Mucosa of stomach (tissue), 1 donor: ENCODE data around the gene KDM4C.
A peak's percentile ranks its signal among the peaks of the same experiment; 100 is the strongest.
"Not testable (repeated sequence)": the region's sequence is repeated elsewhere in the genome, so short reads cannot be mapped to it uniquely, and the experiment has no call there.

ENCODE experiments used
- H3K27me3 ChIP-seq: one replicate; pipeline ENCODE4 v1.7.0; 2013; ENCODE audit warnings: mild to moderate bottlenecking, low read length; ENCODE audit not compliant: control insufficient read depth, insufficient read depth
- H3K36me3 ChIP-seq: one replicate; pipeline ENCODE4 v1.7.0; 2013; ENCODE audit warnings: low read length; ENCODE audit not compliant: control insufficient read depth, insufficient read depth
- H3K4me1 ChIP-seq: one replicate; pipeline ENCODE4 v1.7.0; 2013; ENCODE audit warnings: mild to moderate bottlenecking, low read length; ENCODE audit not compliant: control insufficient read depth, insufficient read depth
- H3K4me3 ChIP-seq: one replicate; pipeline ENCODE4 v1.7.0; 2013; ENCODE audit warnings: low read length
- H3K9ac ChIP-seq: one replicate; pipeline ENCODE4 v1.7.0; 2013; ENCODE audit warnings: mild to moderate bottlenecking, low read length, moderate library complexity
- H3K9me3 ChIP-seq: one replicate; pipeline ENCODE4 v1.7.0; 2013; ENCODE audit warnings: mild to moderate bottlenecking, low read length, moderate library complexity; ENCODE audit not compliant: control insufficient read depth
- donor health status: Pancreatic carcinoma.

KDM4C gene

GRCh38 chr9:6739218-6739617, 18.6 kb upstream of the KDM4C start:
- Histone ChIP-seq H3K4me1 (no peaks in the 10 kb centered on the region), H3K36me3 (no peaks in the 10 kb centered on the region), H3K9ac (no peak overlapping the region), H3K4me3 (no peak overlapping the region), H3K27me3 (no peaks in the 10 kb centered on the region), H3K9me3 (no peaks in the 10 kb centered on the region)

GRCh38 chr9:6748861-6749260, 8.9 kb upstream of the KDM4C start:
- not testable (repeated sequence) for H3K27me3 ChIP-seq, H3K4me1 ChIP-seq, H3K9ac ChIP-seq, H3K4me3 ChIP-seq, H3K36me3 ChIP-seq, H3K9me3 ChIP-seq

- H3K27me3 ChIP-seq, H3K4me1 ChIP-seq, H3K36me3 ChIP-seq, H3K4me3 ChIP-seq, H3K9me3 ChIP-seq, H3K9ac ChIP-seq: not testable (repeated sequence)
These were observed 2.9 kb upstream of the KDM4C start for GRCh38 chr9:6754861-6755260.

GRCh38 chr9:6757132-6757455, 679 bp upstream of the KDM4C start:
- Histone ChIP-seq H3K27me3 (no peaks in the 10 kb centered on the region), H3K9ac (peak overlapping the region; percentile 94), H3K36me3 (no peaks in the 10 kb centered on the region), H3K9me3 (no peaks in the 10 kb centered on the region), H3K4me1 (peaks cover 14% of the 10 kb centered on the region), H3K4me3 (peak overlapping the region; percentile 86)

- Histone ChIP-seq H3K36me3 (no peaks in the 10 kb centered on the region), H3K9ac (peak overlapping the region; percentile 94), H3K4me1 (peaks cover 14% of the 10 kb centered on the region), H3K27me3 (no peaks in the 10 kb centered on the region), H3K4me3 (peak overlapping the region; percentile 86), H3K9me3 (no peaks in the 10 kb centered on the region)
These were observed 400 bp downstream of the KDM4C start for GRCh38 chr9:6758248-6758497.

GRCh38 chr9:6758498-6759184, 868 bp downstream of the KDM4C start:
- H3K9ac ChIP-seq = peak overlapping the region; percentile 94
- H3K27me3 ChIP-seq = no peaks in the 10 kb centered on the region
- H3K9me3 ChIP-seq = no peaks in the 10 kb centered on the region
- no peaks in the 10 kb centered on the region for H3K36me3 ChIP-seq
- peak overlapping the region; percentile 86 for H3K4me3 ChIP-seq
- H3K4me1 ChIP-seq = peaks cover 14% of the 10 kb centered on the region

GRCh38 chr9:6759185-6759977, 1.6 kb downstream of the KDM4C start:
- no peaks in the 10 kb centered on the region for H3K27me3 ChIP-seq
- peak overlapping the region; percentile 86 for H3K4me3 ChIP-seq
- H3K9me3 ChIP-seq = no peaks in the 10 kb centered on the region
- peaks cover 18% of the 10 kb centered on the region for H3K4me1 ChIP-seq
- peak overlapping the region; percentile 94 for H3K9ac ChIP-seq
- no peaks in the 10 kb centered on the region for H3K36me3 ChIP-seq

GRCh38 chr9:6761306-6761705, 3.5 kb downstream of the KDM4C start:
- H3K4me3 ChIP-seq = no peak overlapping the region
- no peaks in the 10 kb centered on the region for H3K36me3 ChIP-seq

GRCh38 chr9:6763244-6763643, 5.5 kb downstream of the KDM4C start:
- Histone ChIP-seq H3K27me3 (no peaks in the 10 kb centered on the region), H3K9me3 (no peaks in the 10 kb centered on the region), H3K36me3 (no peaks in the 10 kb centered on the region), H3K9ac (no peak overlapping the region), H3K4me3 (no peak overlapping the region), H3K4me1 (peaks cover 22% of the 10 kb centered on the region)

More at GRCh38 chr9:6761306-6761705, 3.5 kb downstream of the KDM4C start:
- H3K4me1 ChIP-seq = peaks cover 27% of the 10 kb centered on the region
- no peaks in the 10 kb centered on the region for H3K27me3 ChIP-seq
- no peaks in the 10 kb centered on the region for H3K9me3 ChIP-seq
- H3K9ac ChIP-seq = no peak overlapping the region

GRCh38 chr9:6764011-6764410, 6.2 kb downstream of the KDM4C start:
- Histone ChIP-seq H3K27me3 (no peaks in the 10 kb centered on the region), H3K4me3 (no peak overlapping the region), H3K36me3 (no peaks in the 10 kb centered on the region), H3K9ac (no peak overlapping the region), H3K9me3 (no peaks in the 10 kb centered on the region), H3K4me1 (peaks cover 22% of the 10 kb centered on the region)

GRCh38 chr9:6764523-6764922, 6.8 kb downstream of the KDM4C start:
- no peaks in the 10 kb centered on the region for H3K36me3 ChIP-seq
- H3K9me3 ChIP-seq = no peaks in the 10 kb centered on the region
- no peak overlapping the region for H3K4me3 ChIP-seq
- no peak overlapping the region for H3K9ac ChIP-seq
- peaks cover 22% of the 10 kb centered on the region for H3K4me1 ChIP-seq
- no peaks in the 10 kb centered on the region for H3K27me3 ChIP-seq

GRCh38 chr9:6764950-6765349, 7.2 kb downstream of the KDM4C start:
- H3K27me3 ChIP-seq = no peaks in the 10 kb centered on the region
- no peak overlapping the region for H3K4me3 ChIP-seq
- H3K9me3 ChIP-seq = no peaks in the 10 kb centered on the region
- peaks cover 22% of the 10 kb centered on the region for H3K4me1 ChIP-seq
- H3K36me3 ChIP-seq = no peaks in the 10 kb centered on the region
- H3K9ac ChIP-seq = no peak overlapping the region
